Measurements from ENCODE around the gene EMC7.

- no peak for TF ChIP-seq YY1 (IDR thresholded peaks at IDR 0.05; ENCODE audit: insufficient read depth, insufficient read length)
- TF ChIP-seq ZNF274 (IDR thresholded peaks at IDR 0.05; ENCODE audit: low read depth, low read length) = no peak
- TF ChIP-seq SUZ12 (IDR thresholded peaks at IDR 0.05; ENCODE audit: extremely low read depth, insufficient read depth, insufficient read length) = no peak
Measured at GRCh38 chr15:34147371-34148140, 45.9 kb upstream of the EMC7 start.

Measured in NT2/D1 (cell line).